ENCODE data around the gene SPRN.
"Not testable (repeated sequence)": the region's sequence is repeated elsewhere in the genome, so short reads cannot be mapped to it uniquely, and the experiment has no call there.

The SPRN gene

GRCh38 chr10:133405272-133405671, 19.2 kb downstream of the SPRN start:
- DNase-seq = no peak

GRCh38 chr10:133403784-133404183, 20.6 kb downstream of the SPRN start:
- no peak for DNase-seq

DNA sequence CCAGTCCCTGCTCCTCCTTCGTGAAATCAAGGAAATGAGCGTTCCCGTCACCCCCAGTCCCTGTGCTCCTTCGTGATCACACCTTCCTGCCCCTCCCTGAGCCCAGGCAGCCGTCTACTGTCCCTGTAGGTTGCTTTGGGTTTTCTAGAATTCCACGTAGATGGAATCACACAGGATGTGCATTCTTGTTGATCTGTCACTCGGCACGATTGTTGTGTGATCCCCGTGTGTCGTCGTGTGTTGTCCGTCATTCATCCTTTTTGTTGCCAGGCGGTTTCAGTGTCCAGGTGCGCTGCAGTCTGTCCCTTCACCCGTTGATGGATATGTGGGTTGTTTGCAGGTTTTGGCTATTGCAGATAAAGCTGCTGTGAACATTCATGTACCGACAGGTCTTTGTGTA, 21.1 kb downstream of the SPRN start:
- DNase-seq = no peak

DNA sequence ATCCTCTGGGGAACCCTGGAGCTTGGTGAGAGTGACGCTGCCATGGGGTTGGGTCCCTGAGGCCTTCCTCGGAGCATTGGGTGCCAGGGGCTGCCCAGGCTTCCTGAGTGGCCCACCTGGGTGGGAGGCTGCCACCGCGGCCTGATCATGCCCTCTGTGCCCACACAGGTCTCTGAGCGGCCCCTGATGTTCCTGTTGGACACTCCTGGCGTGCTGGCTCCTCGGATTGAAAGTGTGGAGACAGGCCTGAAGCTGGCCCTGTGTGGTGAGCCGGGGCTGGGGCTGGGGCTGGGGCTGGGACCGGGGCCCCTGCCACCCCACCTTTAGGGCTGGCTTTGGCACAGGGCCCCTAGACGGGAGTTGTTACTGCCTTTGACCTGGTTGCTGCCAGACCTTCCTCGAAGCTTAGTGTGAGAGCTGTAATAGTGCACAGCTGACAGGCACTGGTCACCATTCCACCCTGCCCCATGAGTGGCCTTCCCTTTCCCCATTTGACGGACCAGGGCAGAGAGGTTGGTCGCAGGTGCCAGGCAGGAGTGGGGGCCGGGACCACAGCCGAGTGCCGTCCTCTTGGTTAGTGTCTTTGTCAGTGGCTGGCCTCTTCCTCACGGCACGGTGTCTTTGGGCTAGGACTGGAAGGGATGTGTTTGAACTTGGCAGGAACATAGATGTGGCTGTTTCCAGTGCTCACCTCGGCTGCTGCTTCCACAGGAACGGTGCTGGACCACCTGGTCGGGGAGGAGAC, 22.3 kb downstream of the SPRN start:
- no peak for DNase-seq

DNA sequence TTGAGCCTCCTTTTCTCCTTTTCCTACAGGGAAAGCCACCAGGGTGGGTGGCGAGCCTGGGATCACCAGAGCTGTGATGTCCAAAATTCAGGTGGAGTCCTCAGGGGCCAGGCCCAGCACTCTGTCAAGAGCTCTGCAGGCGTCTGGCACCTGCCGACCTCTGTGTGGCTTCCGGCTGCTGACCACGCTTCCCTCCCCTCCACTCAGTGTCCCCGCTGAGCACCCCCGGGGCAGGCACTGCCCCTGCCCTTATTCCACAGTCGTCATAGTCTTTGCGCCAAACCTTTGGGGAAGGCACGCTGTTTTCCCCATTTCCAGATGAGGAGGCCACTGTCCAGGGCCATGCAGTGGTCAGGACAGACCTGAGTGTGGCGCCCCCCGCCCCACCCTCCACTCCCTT, 22.9 kb downstream of the SPRN start:
- DNase-seq = no peak

- no peak for DNase-seq
Measured at GRCh38 chr10:133400624-133401424, 23.6 kb downstream of the SPRN start.

GRCh38 chr10:133399123-133399601, 25.3 kb downstream of the SPRN start:
- DNase-seq = no peak

DNA sequence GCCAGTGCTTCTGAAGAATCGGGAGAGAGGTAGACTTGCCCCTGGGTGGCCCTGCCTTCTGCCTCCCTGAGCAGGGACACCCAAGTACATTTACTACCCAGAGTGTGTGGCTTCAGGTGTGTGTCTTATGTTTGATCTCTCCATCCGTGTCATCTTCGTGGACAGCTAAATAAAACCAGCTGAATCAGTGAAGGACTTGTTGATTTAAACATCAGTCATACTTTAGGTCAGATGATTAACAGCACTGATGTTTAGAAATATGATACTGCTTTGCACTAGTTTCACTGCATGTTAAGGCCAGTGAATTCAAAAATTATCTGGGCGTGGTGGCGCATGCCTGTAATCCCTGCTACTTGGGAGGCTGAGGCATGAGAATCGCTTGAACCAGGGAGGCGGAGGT, 26.5 kb downstream of the SPRN start:
- no peak for DNase-seq

DNA sequence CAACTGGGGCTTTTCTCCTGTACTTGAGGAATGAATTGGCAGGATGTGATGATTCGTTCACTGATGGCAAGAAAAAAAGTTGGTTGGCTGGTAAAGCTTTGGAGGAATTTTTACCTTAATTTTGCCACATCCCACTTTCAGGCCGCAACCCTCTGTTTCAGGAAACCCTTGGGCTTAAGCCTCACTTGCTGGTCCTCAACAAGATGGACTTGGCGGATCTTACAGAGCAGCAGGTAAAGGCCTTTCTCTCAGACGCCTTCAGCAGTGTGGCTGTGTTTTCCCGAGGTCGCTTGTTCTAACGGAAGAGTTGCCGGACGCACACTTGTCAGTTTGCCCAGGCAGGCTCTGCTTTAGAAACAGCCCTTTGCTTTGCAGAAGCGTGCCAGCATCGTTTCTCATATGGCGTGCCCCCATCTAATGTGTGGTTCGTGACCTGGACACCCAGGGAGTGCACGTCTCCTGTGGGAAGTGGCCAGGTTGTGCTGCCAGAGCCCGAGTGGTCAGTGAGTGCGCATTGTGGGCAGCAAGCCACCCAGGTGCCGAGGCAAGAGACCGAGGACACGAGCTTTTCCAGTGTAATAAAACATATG, 28.3 kb downstream of the SPRN start:
- no peak for DNase-seq

- DNase-seq = no peak
Measured at GRCh38 chr10:133394801-133395221, 29.6 kb downstream of the SPRN start.

DNA sequence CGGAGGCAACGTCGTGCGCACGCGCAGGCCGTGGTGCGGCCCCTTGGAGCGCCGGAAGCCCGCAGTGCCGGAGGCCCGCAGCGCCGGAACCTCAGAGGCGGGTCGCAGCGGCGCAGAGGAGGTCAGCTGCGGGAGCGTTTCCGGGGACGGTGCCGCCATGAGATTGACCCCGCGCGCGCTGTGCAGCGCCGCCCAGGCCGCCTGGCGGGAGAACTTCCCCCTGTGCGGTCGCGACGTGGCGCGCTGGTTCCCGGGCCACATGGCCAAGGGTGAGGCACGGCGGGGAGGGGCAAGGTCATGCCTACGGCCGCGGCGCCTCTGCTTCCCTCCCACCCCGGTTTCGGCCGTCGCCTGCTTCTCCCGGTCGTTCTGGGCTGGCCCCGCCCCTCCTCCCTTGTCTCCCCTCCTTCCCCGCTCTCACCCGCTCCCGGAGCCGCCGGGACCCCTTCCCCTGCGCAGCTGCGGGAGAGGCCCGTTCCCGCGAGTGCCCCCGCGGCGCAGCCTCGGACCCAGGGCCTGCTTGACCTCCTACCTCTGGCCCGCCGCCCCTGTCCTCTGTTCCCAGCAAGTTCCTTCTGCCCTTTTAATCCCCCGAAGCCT, 30.3 kb downstream of the SPRN start, which contains the start of gene MTG1:
Gene MTG1 (plus strand): TSS at position 94 of the 600 bp plus-strand sequence. CDS start 64 bp downstream, at position 158.
- DNase-seq = no peak

DNA sequence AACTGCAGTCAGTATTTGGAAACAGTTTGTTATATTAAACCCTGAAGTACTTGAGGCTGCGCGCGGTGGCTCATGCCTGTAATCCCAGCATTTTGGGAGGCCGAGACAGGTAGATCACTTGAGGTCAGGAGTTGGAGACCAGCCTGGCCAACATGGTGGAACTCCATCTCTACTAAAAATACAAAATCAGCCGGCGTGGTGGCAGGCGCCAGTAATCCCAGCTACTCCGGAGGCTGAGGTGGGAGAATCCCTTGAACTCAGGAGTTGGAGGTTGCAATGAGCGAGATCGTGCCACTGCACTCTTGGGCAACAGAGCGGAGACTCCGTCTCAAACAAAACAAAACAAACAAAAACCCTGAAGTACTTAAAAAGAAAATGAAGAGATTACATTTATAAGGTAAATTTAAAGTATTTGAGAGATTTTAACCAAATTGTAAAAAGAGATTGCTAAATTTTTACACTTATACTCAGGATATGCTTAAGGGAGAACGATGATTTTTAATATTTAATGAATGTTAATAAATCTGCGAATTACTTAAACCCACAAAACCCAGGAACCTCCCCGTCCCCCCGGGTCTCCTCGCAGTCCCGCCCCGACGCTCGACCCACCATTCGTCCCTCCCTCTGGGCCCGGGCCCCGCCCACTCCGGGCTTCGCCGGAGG, 30.9 kb downstream of the SPRN start:
- no peak for DNase-seq

DNA sequence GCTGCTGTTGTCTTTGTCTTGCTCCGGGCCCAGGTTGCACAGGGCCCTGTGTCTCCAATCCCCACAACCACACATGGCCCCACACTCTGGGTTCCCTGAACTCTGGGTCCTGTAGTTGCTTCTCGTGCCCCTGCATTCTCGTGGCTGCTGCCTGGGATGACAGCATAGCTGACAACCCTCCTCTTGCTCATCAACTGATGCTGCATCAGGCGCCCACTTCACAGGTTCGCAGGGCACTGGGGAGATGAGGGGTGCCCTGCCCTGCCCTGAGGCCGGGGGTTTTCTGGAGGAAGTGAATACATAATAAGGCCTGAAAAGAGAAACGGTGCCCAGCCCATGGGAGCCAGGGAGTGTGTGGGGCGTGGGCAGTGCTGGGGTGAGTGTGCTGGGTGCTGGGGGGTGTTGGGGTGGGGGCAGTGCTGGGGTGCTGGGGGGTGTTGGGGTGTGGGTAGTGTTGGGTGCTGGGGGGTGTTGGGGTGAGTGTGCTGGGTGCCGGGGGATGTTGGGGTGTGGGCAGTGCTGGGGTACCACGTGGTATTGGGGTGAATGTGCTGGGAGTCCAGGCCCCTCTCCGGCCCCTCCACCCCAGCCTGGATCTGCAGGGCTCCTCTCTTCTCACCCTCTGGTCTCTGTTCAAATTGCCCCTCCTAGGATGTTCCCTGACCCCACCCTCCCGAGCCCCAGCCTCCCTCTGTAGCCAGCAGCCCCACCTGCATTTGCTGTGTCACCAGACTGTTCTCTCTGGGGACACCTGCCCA, 32.5 kb downstream of the SPRN start:
- no peak for DNase-seq

- no peak for DNase-seq
Measured at GRCh38 chr10:133391249-133391635, 33.2 kb downstream of the SPRN start.

DNA sequence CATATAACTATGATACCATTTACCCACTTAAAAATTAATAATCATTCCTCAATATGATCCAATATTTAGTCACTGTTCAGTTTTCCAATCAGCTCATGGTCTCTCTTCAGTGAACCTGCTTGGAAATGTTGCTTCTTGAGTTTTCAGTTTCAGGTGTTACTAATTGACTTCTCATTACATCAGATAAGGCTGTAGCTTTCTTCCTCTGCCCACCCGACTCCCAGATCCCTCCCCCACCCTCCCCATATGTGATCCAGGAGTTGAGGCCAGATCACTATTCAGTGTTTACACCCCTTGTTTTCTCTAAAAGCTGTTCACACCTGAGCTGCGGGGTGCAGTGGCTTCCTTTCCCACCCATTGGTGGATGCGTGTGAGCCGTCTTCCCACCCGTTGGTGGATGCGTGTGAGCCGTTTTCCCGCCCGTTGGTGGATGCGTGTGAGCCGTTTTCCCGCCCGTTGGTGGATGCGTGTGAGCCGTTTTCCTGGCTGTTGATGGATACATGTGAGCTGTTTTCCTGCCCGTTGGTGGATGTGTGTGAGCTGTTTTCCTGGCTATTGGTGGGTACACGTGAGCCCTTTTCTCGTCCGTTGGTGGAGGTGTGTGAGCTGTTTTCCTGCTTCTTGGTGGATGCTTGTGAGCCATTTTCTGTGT, 33.7 kb downstream of the SPRN start:
- DNase-seq = no peak

GRCh38 chr10:133388973-133389818, 35.2 kb downstream of the SPRN start:
- no peak for DNase-seq

GRCh38 chr10:133388236-133388972, 36.0 kb downstream of the SPRN start:
- no peak for DNase-seq

- DNase-seq = not testable (repeated sequence)
Measured at GRCh38 chr10:133386951-133387350, 37.5 kb downstream of the SPRN start.

- no peak for DNase-seq
Measured at GRCh38 chr10:133385214-133385613, 39.2 kb downstream of the SPRN start.

- DNase-seq = no peak
Measured at GRCh38 chr10:133384071-133384470, 40.4 kb downstream of the SPRN start.

Measured in NCI-H187 treated with DMSO at 0.1 percent for 48 hours (cell line).